Uterus (tissue), 2 donors: ENCODE measurements around the gene PEAR1.

Experiments
- POLR2A ChIP-seq, 2 donors: fragments of 450-650 bp; IDR thresholded peaks; one replicate each; pipeline ENCODE4 v1.6.1; 2016; ENCODE audit warnings: antibody characterized with exemption in 2 of 2, mild to moderate bottlenecking in 1 of 2, moderate library complexity in 1 of 2
- TF ChIP-seq, protein P1 (sequence below), 4 experiments: fragments of 200-600 bp in 2 of 4; fragments of 450-650 bp in 2 of 4; sonication (generic) in 2 of 4; IDR thresholded peaks; one replicate each; pipeline ENCODE4 v1.5.1; 2016 to 2019; ENCODE audit warnings: antibody characterized with exemption in 4 of 4, mild to moderate bottlenecking in 2 of 4, moderate library complexity in 1 of 4

DNA sequence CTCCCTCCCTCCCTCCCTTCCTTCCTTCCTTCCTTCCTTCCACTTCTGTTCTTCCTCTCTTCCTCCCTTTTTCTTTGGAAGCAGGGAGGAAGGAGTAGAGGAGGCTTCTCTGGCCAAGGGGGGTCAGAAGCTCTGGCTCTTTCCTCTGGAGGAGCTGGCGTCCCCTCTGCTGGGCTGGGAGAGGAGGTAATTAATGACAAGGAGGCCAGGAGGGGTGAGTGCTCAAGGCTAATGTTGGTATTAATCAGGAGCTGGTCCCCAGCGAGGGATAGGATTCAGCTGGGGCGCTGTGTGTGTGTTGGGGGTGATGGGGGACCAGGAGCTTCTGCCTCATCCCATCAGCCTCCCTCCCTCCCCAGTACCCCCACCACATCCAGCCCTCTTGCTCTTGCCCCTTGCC, 6.2 kb upstream of the PEAR1 start:
- TF ChIP-seq, protein P1, sequence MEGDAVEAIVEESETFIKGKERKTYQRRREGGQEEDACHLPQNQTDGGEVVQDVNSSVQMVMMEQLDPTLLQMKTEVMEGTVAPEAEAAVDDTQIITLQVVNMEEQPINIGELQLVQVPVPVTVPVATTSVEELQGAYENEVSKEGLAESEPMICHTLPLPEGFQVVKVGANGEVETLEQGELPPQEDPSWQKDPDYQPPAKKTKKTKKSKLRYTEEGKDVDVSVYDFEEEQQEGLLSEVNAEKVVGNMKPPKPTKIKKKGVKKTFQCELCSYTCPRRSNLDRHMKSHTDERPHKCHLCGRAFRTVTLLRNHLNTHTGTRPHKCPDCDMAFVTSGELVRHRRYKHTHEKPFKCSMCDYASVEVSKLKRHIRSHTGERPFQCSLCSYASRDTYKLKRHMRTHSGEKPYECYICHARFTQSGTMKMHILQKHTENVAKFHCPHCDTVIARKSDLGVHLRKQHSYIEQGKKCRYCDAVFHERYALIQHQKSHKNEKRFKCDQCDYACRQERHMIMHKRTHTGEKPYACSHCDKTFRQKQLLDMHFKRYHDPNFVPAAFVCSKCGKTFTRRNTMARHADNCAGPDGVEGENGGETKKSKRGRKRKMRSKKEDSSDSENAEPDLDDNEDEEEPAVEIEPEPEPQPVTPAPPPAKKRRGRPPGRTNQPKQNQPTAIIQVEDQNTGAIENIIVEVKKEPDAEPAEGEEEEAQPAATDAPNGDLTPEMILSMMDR (IDR thresholded peaks at IDR 0.05), result no peak
- TF ChIP-seq POLR2A (IDR thresholded peaks at IDR 0.05), result no peak
